H1 (cell line): Measurements from ENCODE around the gene GRID2. TPM values are rescaled to one million over a fixed set of nuclear protein-coding genes. Genes with fewer than 3 reads are reported as not detected.

Experiments used
- CTCF ChIA-PET: fragments of 300-600 bp; sonication (Branson Sonifier 250); formaldehyde crosslinking; loops from one replicate; lab custom pipeline; 2021; ENCODE audit not compliant: partially characterized antibody; lab: Charles Lee
- POLR2A ChIA-PET: fragments of 300-600 bp; sonication (Branson Sonifier 250); formaldehyde crosslinking; loops from one replicate; lab custom pipeline; 2021; ENCODE audit warnings: inconsistent platforms; ENCODE audit not compliant: partially characterized antibody; lab: Charles Lee
- DNase-seq, 2 experiments: peaks; one replicate each; pipeline versions ENCODE4 v3.0.0 to v3.0.0-alpha.2; 2010 to 2022; ENCODE audit warnings: low spot score in 2 of 2, low read depth in 1 of 2, mixed read lengths in 1 of 2
- FAIRE-seq: peaks from 2 replicates; lab custom pipeline; 2011; peaks lifted over from hg19 to GRCh38; lab: Jason Lieb, UNC
- H2AFZ ChIP-seq: 2 replicates; pipeline ENCODE4 v1.8.1; 2012; ENCODE audit warnings: low read length, inconsistent platforms
- H2AK5ac ChIP-seq: 2 replicates; pipeline ENCODE4 v1.6.1; 2013; ENCODE audit warnings: low read depth, low read length
- H2BK120ac ChIP-seq: replicated peaks from 2 replicates; pipeline ENCODE3; 2013; ENCODE audit warnings: low read depth, low read length, inconsistent platforms
- H2BK12ac ChIP-seq: 2 replicates; pipeline ENCODE4 v1.6.1; 2013; ENCODE audit warnings: low read depth, low read length
- H2BK15ac ChIP-seq: 2 replicates; pipeline ENCODE4 v1.6.1; 2013; ENCODE audit warnings: low read length
- H2BK20ac ChIP-seq: 2 replicates; pipeline ENCODE4 v1.6.1; 2013; ENCODE audit warnings: low read length
- H2BK5ac ChIP-seq: 2 replicates; pipeline ENCODE4 v1.6.1; 2013; ENCODE audit warnings: low read depth, low read length
- H3K14ac ChIP-seq: 2 replicates; pipeline ENCODE4 v1.6.1; 2013; ENCODE audit warnings: inconsistent platforms; ENCODE audit not compliant: insufficient read length
- H3K18ac ChIP-seq: 2 replicates; pipeline ENCODE4 v1.6.1; 2013; ENCODE audit warnings: low read length; ENCODE audit errors: extremely low read depth
- H3K23ac ChIP-seq: 2 replicates; pipeline ENCODE4 v1.6.1; 2013; ENCODE audit warnings: inconsistent platforms; ENCODE audit not compliant: insufficient read length
- H3K23me2 ChIP-seq: 2 replicates; pipeline ENCODE4 v1.6.1; 2013; ENCODE audit warnings: low read depth, low read length
- H3K27ac ChIP-seq: 2 replicates; pipeline ENCODE4 v1.6.1; 2011; ENCODE audit warnings: low read depth, low read length, inconsistent platforms
- H3K27me3 ChIP-seq, 4 experiments: replicated peaks in 1 of 4; 1 replicate in 1 of 4; 2 replicates in 3 of 4; pipeline versions ENCODE4 v1.6.1 to v1.8.1; 2011 to 2013; ENCODE audit warnings: low read length in 3 of 4, mild to moderate bottlenecking in 3 of 4, inconsistent platforms in 2 of 4, mixed read lengths in 2 of 4, moderate library complexity in 1 of 4; ENCODE audit not compliant: control insufficient read depth in 3 of 4, insufficient read depth in 3 of 4; ENCODE audit errors: extremely low read depth in 1 of 4
- H3K36me3 ChIP-seq, 4 experiments: 2 replicates each; pipeline versions ENCODE4 v1.6.1 to v1.8.1; 2011 to 2013; ENCODE audit warnings: mild to moderate bottlenecking in 4 of 4, low read length in 3 of 4, moderate library complexity in 2 of 4, control low read depth in 1 of 4, inconsistent platforms in 1 of 4; ENCODE audit not compliant: insufficient read depth in 4 of 4, control insufficient read depth in 2 of 4
- H3K4ac ChIP-seq: replicated peaks from 2 replicates; pipeline ENCODE3; 2013; ENCODE audit warnings: low read length, low read depth, mixed read lengths, inconsistent platforms; ENCODE audit not compliant: insufficient read length
- H3K4me1 ChIP-seq, 4 experiments: replicated peaks in 1 of 4; 1 replicate in 1 of 4; 2 replicates in 3 of 4; pipeline versions ENCODE4 v1.6.1 to v1.8.1; 2011 to 2013; ENCODE audit warnings: low read length in 3 of 4, inconsistent platforms in 2 of 4, mixed read lengths in 1 of 4; ENCODE audit not compliant: insufficient read depth in 4 of 4, control insufficient read depth in 3 of 4
- H3K4me2 ChIP-seq, 2 experiments: 2 replicates each; pipeline versions ENCODE4 v1.6.1 to v1.8.1; 2011 to 2013; ENCODE audit warnings: low read depth in 2 of 2, low read length in 2 of 2, control low read depth in 1 of 2, inconsistent platforms in 1 of 2, mild to moderate bottlenecking in 1 of 2; ENCODE audit not compliant: insufficient read depth in 1 of 2
- H3K4me3 ChIP-seq, 4 experiments: fragments of 200-600, 300-600 bp in 1 of 4; sonication (generic), shearing (Covaris generic), sonication (Bioruptor Twin) in 1 of 4; 2 replicates each; pipeline versions ENCODE4 v1.5.1 to v1.8.1; 2011 to 2016; ENCODE audit warnings: low read length in 4 of 4, low read depth in 3 of 4, control low read depth in 2 of 4, inconsistent platforms in 2 of 4, mild to moderate bottlenecking in 2 of 4, mixed read lengths in 1 of 4, moderate library complexity in 1 of 4; ENCODE audit not compliant: insufficient read depth in 2 of 4; ENCODE audit errors: extremely low read depth in 1 of 4
- H3K56ac ChIP-seq: replicated peaks from 2 replicates; pipeline ENCODE3; 2013; ENCODE audit warnings: low read depth, mild to moderate bottlenecking, mixed read lengths, low read length, inconsistent platforms; ENCODE audit not compliant: insufficient read length
- H3K79me1 ChIP-seq: 2 replicates; pipeline ENCODE4 v1.6.1; 2013; ENCODE audit warnings: low read depth, low read length, control low read depth
- H3K79me2 ChIP-seq, 2 experiments: 2 replicates each; pipeline versions ENCODE4 v1.6.1 to v1.8.1; 2012 to 2013; ENCODE audit warnings: low read length in 2 of 2, mild to moderate bottlenecking in 2 of 2, inconsistent platforms in 1 of 2; ENCODE audit not compliant: insufficient read depth in 2 of 2, control insufficient read depth in 1 of 2
- H3K9ac ChIP-seq, 4 experiments: replicated peaks in 1 of 4; 1 replicate in 1 of 4; 2 replicates in 3 of 4; pipeline versions ENCODE4 v1.6.1 to v1.8.1; 2011 to 2013; ENCODE audit warnings: low read depth in 3 of 4, low read length in 3 of 4, control low read depth in 2 of 4, mild to moderate bottlenecking in 2 of 4, moderate library complexity in 2 of 4, inconsistent platforms in 1 of 4; ENCODE audit errors: extremely low read depth in 1 of 4
- H3K9me3 ChIP-seq, 2 experiments: 2 replicates each; pipeline versions ENCODE4 v1.6.1 to v1.8.1; 2012 to 2013; ENCODE audit warnings: mild to moderate bottlenecking in 2 of 2, moderate library complexity in 2 of 2, control low read depth in 1 of 2, inconsistent platforms in 1 of 2, low read depth in 1 of 2, low read length in 1 of 2, mixed read lengths in 1 of 2; ENCODE audit not compliant: insufficient read depth in 2 of 2
- H4K20me1 ChIP-seq, 2 experiments: replicated peaks in 1 of 2; 2 replicates each; pipeline versions ENCODE3 to v1.8.1; 2011 to 2013; ENCODE audit warnings: inconsistent platforms in 2 of 2, low read length in 2 of 2, mild to moderate bottlenecking in 1 of 2; ENCODE audit not compliant: insufficient read depth in 2 of 2, control insufficient read depth in 1 of 2
- H4K5ac ChIP-seq: 2 replicates; pipeline ENCODE4 v1.6.1; 2013; ENCODE audit warnings: low read length, low read depth, mixed read lengths, inconsistent platforms; ENCODE audit not compliant: insufficient read length
- H4K8ac ChIP-seq: 2 replicates; pipeline ENCODE4 v1.8.0; 2013; ENCODE audit warnings: mild to moderate bottlenecking, moderate library complexity, low read length, inconsistent platforms; ENCODE audit not compliant: insufficient read depth; ENCODE audit errors: extremely low read depth
- H4K91ac ChIP-seq: replicated peaks from 2 replicates; pipeline ENCODE3; 2013; ENCODE audit warnings: low read length, mixed read lengths, inconsistent platforms; ENCODE audit not compliant: insufficient read length
- GABPA ChIP-seq: IDR thresholded peaks from 2 replicates; pipeline ENCODE4 v1.6.1; 2011; ENCODE audit warnings: mild to moderate bottlenecking, low read length, moderate library complexity, borderline replicate concordance; ENCODE audit not compliant: insufficient read depth
- POU5F1 ChIP-seq: IDR thresholded peaks from 2 replicates; pipeline ENCODE4 v1.6.1; 2011; ENCODE audit warnings: low read depth, mild to moderate bottlenecking, low read length, moderate library complexity
- polyA plus RNA-seq, 7 experiments: library from polyadenylated mRNA; depleted of rRNA in 3 of 7; stranded (reverse) in 5 of 7; unstranded in 2 of 7; fragments of >200 nt in 5 of 7; fragments of 200-250 nt in 2 of 7; gene quantifications; 1 replicate in 5 of 7; 2 replicates in 1 of 7; 4 replicates in 1 of 7; pipeline versions ENCODE4 v1.2.1 to v1.2.3, GENCODE V29; 2011 to 2013; ENCODE audit warnings: missing spikeins in 2 of 7, mixed read lengths in 2 of 7
- total RNA-seq: library from RNA; stranded (reverse); fragmentation: NEBNext Ultra II Directional; extraction: Animal tissue kit (Norgen Biotek cat#: 25700); gene quantifications from 2 replicates; pipeline ENCODE4 v1.2.1, GENCODE V29; 2021

GRID2 gene
- total and polyA plus RNA-seq, 2 of the 8 experiments (the other 6 are each of a cell fraction or from before 2014, with no cell fraction given), result 31.1 to 81.9 TPM

DNA sequence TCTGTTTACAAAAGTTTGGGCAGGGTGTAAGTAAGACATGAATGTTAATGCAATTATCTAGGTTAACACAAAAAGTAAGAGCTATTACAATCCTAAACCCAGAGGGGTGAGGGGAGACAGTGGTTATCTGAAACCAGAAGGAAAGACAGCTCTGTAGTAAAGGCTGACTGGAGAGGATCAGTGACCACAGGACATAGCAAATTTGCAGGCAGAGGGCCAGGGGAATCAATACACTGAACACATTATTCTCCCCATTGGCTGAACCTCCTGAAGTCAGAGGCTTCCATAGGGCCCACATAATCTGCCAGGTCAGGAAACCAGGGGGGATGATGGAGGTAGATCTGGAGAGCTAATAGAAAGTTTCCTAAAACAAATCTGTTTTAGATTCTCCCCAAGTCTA, 835.4 kb downstream of the GRID2 start:
- H3K4ac ChIP-seq, result no peak overlapping the region
- no peak overlapping the region for H4K8ac ChIP-seq
- no peak overlapping the region for H2BK120ac ChIP-seq
- no peak overlapping the region for H2BK15ac ChIP-seq
- H3K36me3 ChIP-seq, result no peaks in the 10 kb centered on the region
- no peak for DNase-seq
- no peak overlapping the region for H2BK5ac ChIP-seq
- H3K56ac ChIP-seq, result no peak overlapping the region
- no peak overlapping the region for H2BK20ac ChIP-seq
- no peaks in the 10 kb centered on the region for H3K27me3 ChIP-seq
- H3K9ac ChIP-seq, result no peak overlapping the region
- no peaks in the 10 kb centered on the region for H3K79me1 ChIP-seq
- FAIRE-seq, result no peak
- H4K5ac ChIP-seq, result no peak overlapping the region
- H3K14ac ChIP-seq, result no peak overlapping the region
- no peak overlapping the region for H3K23ac ChIP-seq
- no peak overlapping the region for H2AK5ac ChIP-seq
- ChIA-PET CTCF (interaction anchor here (0.7 kb wide), 1 partner anchor 61 kb away, joined by 3 read pairs; no protein-coding TSS in a partner anchor), POLR2A (no interaction called here)
- H2BK12ac ChIP-seq, result no peak overlapping the region
- TF ChIP-seq GABPA (no peak), POU5F1 (no peak)
- no peak overlapping the region for H3K4me2 ChIP-seq
- no peak overlapping the region for H4K91ac ChIP-seq
- no peak overlapping the region for H3K27ac ChIP-seq
- H3K23me2 ChIP-seq, result no peaks in the 10 kb centered on the region
- H3K4me3 ChIP-seq, result no peak overlapping the region
- H3K18ac ChIP-seq, result no peak overlapping the region
- peaks cover 0 to 12% (median 7%) of the 10 kb centered on the region in 4 experiments; a peak in 4 of 7 replicates for H3K4me1 ChIP-seq
- H3K9me3 ChIP-seq, result no peaks in the 10 kb centered on the region
- no peak overlapping the region for H2AFZ ChIP-seq
- no peaks in the 10 kb centered on the region; a peak in 1 of 4 replicates for H3K79me2 ChIP-seq
- H4K20me1 ChIP-seq, result no peaks in the 10 kb centered on the region
